Prostate gland (tissue), 2 donors: Measurements from ENCODE around the gene STARD9.

Experiments
- POLR2A ChIP-seq: fragments of 450-650 bp; IDR thresholded peaks from one replicate; pipeline ENCODE4 v1.6.1; 2016; ENCODE audit warnings: antibody characterized with exemption, mild to moderate bottlenecking
- POLR2AphosphoS5 ChIP-seq: sonication (generic); formaldehyde crosslinking; IDR thresholded peaks from one replicate; pipeline ENCODE4 v1.6.1; 2017; ENCODE audit warnings: antibody characterized with exemption
- TF ChIP-seq, protein P1 (sequence below), 4 experiments: fragments of 200-600 bp in 2 of 4; fragments of 450-650 bp in 2 of 4; sonication (generic) in 2 of 4; IDR thresholded peaks; 1 replicate in 3 of 4; 2 replicates in 1 of 4; pipeline ENCODE4 v1.5.1; 2016 to 2019; ENCODE audit warnings: antibody characterized with exemption in 4 of 4, mild to moderate bottlenecking in 2 of 4, moderate library complexity in 2 of 4

DNA sequence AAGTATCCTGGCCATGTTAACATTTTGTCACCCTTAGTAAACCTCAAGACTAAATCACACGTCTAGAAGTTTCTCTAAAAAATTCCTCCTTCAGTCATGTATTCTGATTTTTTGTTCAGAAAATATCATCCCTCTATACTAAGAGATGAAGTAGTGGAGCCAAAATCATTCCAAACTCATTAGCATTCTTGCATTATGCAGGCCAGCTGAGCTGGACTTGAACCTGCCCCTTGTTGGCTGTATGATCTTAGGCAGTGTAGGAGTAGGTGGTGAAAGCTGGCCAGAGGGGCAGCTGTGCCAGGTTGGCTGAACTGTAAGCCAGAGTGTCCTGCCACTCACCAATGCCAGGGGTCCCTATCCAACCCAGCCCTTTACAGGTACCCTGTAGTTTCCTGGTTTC, 92.4 kb downstream of the STARD9 start:
- TF ChIP-seq, protein P1, sequence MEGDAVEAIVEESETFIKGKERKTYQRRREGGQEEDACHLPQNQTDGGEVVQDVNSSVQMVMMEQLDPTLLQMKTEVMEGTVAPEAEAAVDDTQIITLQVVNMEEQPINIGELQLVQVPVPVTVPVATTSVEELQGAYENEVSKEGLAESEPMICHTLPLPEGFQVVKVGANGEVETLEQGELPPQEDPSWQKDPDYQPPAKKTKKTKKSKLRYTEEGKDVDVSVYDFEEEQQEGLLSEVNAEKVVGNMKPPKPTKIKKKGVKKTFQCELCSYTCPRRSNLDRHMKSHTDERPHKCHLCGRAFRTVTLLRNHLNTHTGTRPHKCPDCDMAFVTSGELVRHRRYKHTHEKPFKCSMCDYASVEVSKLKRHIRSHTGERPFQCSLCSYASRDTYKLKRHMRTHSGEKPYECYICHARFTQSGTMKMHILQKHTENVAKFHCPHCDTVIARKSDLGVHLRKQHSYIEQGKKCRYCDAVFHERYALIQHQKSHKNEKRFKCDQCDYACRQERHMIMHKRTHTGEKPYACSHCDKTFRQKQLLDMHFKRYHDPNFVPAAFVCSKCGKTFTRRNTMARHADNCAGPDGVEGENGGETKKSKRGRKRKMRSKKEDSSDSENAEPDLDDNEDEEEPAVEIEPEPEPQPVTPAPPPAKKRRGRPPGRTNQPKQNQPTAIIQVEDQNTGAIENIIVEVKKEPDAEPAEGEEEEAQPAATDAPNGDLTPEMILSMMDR (IDR thresholded peaks at IDR 0.05), result no peak
- TF ChIP-seq POLR2A (no peak), POLR2AphosphoS5 (no peak)
